Stimulated activated CD8-positive, alpha-beta memory T cell treated with anti-CD3 and anti-CD28 coated beads, Interleukin-4, amount 100 ng/mL, for 48 hours (primary cell): ENCODE measurements around the gene DLX4.

Experiments
- DNase-seq: peaks from one replicate; pipeline ENCODE4 v3.0.0-alpha.2; 2020

The DLX4 gene

GRCh38 chr17:49990921-49991320 is 21.9 kb downstream of the DLX4 start:
- no peak for DNase-seq

GRCh38 chr17:49991409-49991808 is 22.4 kb downstream of the DLX4 start:
- no peak for DNase-seq

DNA sequence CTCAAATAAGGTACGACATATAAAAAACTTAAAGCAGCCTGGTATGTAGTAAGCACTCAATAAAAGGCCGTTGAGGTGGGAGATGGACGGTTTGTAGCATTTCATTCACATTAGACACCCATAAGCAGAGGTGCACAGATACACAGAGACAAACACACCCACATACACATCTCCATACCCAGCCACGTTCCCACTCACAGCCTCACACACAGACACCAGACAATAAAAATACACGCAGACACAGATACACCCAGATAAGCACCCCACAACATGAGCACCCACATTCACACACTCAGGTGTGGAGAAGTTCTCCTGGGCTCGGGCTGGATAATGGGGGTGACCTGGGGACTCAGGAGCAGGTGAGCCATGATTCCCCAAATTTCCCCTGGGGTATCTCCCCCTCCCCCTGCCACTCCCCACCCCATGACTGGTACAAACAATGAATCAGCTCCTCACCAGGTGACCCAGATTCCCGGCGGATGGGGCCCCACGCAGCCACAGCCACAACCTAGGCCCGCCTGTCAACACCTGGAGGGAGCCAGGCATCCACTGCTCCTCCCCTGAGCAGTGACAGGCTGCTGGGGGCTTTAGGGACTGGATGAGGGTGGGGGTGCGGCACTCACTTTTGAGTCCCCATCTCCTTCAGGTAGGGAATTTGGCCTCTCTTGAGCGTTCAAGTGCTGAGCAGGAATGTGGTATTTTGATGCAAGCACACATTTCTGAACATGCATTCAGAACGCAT is 23.4 kb downstream of the DLX4 start:
- no peak for DNase-seq

GRCh38 chr17:49992933-49993422 is 24.0 kb downstream of the DLX4 start:
- DNase-seq = no peak

DNA sequence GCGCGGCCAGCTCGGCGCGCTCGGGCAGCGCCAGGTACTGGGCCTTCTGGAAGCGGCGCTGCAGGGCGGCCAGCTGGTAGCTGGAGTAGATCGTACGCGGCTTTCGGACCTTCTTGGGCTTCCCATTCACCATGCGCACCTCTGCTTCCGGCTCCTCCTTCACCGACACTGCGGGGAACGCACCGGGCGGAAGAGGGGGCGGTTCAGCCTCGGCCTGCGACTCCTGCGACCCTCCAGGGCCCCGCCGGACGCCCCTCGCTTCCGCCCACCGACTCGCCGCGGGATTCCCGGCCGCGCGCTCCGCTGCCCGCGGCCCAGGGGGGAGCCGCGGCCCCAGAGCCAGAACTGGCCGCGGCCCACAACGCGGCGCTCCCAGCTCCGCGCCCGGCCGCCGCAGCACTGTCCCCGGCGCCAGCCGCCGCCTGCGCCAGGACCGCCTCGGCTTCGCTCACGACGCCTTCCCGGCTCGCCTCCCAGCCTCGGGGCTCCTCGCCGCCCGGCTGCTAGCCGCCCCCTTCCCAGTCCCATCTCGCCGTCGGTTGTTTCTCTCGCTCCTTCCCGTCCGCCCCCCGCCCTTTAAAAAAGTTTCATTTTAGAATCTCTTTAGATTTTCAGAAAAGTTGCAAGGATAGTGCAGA is 24.6 kb downstream of the DLX4 start:
- peak; percentile 49 for DNase-seq

DNA sequence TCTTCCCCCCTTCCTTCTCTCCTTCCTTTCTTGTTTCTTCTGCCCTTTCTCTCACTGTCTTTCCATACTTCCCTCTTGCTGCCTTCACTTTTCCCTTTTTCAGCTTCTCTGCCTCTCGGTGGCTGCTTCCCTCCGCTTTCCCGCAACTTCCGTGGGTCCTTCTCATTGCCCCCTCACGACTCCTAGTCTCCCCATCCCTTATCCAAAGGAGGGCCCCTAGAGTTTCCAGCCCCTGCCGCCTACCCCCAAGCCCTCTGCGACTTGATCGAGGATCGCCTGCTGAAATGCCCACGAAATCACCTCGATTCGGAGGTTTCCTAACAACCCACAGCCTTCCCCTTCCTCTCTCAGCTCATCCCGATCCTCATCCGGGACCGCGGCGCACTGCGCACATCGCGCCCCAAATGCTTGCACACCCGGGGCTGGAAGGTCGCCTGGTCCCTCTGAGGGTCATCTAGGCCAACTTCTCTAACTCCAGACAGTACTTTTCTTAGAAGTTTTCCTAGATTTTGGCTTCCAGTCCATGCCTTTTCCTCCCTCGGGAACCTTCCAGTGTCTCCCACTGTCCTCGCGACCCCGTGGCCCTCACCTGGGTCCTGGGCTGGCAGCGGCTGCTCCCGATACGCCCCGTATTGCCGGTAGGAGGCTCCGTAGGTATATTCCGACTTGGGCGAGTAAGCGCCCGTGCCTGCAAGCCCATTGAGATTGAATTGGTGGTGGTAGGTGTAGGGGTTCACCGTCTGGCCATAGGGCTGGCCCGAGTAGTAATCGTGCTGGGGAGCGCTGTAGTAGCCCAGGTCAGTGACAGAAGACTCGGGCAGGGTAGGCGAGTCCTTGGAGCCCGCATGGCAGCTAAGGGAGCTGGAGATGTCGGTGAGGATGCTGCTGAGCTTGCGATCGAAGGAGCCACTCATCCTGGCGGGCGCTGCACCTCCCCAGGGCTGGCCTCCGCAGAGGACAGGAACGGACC is 25.4 kb downstream of the DLX4 start:
- DNase-seq = peak; percentile 33

GRCh38 chr17:49995055-49995738 is 26.2 kb downstream of the DLX4 start, which contains the start of gene DLX3:
Gene DLX3, minus strand, starts transcription at chr17:49995224. Its CDS starts 226 bp downstream, at chr17:49994998.
- peak; percentile 56 for DNase-seq

DNA sequence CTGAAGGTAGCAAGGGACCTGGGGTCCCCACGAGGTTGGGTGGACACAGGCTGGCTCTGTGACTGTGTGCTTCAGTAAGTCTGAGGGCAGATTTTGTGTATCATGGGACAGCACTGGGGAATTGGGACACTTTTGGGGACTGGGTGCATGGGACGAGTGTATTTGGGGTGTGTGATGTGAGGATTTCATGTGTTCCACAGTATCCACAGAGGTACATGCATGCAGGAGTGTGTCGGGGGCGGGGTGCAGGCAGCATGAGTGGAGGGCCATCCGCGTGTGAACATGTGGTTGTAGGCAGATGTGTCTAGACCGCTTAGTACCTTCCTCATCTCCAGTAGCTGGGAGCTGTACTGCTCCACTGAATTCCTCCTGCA is 27.1 kb downstream of the DLX4 start:
- no peak for DNase-seq

- peak; percentile 88 for DNase-seq
Observed at GRCh38 chr17:49996495-49997300, 27.7 kb downstream of the DLX4 start.

DNA sequence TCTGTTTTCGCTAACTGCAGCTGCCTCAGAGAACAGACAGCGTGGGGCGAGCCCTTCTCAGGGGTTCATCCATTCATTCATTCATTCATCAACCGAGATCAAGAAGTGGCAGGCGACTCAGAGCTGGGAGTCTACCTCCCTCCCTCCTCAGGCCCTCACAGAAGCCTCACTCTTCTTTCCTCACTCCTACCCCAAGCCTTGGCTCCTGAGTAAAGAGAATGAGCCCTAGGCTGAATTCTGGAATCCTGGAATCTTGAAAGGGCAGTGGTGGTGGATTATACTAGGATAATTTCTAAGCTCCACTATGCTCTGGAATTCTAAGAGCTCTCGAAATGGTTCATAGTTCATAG is 28.3 kb downstream of the DLX4 start:
- DNase-seq = no peak

- DNase-seq = peak; percentile 90
Observed at GRCh38 chr17:49997773-49998703, 29.0 kb downstream of the DLX4 start.

DNA sequence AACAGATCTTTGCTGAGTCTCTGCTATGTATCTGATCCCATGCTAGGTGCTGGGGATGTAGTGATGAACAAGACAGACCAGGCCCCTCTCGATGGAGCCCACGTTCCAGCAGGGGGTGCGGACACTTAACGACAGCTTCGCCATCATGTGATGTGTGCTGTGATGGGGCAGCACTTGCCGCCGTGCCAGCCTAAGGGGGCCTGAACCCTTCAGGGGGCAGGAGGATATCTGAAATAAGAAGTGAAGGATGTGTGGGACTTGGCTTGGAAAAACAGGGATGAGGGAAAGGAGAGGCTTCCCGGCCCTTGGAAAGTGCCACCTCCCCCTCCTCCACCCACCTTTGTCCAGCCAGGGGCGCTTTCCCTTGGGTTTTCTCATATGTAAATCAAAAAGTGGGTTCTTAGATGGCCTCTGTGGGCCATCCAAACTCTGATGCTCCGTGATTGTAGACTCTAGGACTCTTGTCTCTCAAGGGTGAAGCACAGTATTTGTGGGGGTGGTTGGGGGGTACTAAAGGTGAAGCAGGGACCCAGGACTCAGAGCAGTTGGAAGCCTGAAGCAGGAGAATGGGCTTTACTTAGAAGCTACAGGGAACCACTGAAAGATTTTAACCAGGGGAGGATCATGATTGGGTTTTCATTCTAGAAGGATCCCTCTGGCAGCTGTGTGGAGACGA is 30.0 kb downstream of the DLX4 start:
- DNase-seq = no peak

DNA sequence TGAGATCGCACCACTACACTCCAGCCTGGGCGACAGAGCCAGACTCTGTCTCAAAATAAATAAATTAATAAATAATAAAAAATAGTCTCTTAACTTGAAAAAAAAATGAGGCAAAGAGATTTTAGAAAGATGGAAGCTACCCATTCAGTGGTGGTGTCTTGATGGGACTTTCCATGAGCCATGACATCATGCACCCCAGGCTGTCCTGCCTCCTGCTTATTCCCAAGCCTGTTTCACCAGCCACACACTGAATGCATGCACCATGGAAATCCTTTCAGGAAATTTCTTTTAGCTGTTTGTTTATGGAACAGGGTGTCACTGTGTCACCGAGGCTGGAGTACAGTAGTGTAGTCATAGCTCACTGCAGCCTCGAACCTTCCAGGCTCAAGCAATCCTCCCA is 34.9 kb downstream of the DLX4 start:
- no peak for DNase-seq

- DNase-seq = no peak
Observed at GRCh38 chr17:50009282-50009681, 40.3 kb downstream of the DLX4 start.

- no peak for DNase-seq
Observed at GRCh38 chr17:50013079-50013478, 44.1 kb downstream of the DLX4 start.

GRCh38 chr17:50014471-50015088 is 45.6 kb downstream of the DLX4 start:
- DNase-seq = no peak

DNA sequence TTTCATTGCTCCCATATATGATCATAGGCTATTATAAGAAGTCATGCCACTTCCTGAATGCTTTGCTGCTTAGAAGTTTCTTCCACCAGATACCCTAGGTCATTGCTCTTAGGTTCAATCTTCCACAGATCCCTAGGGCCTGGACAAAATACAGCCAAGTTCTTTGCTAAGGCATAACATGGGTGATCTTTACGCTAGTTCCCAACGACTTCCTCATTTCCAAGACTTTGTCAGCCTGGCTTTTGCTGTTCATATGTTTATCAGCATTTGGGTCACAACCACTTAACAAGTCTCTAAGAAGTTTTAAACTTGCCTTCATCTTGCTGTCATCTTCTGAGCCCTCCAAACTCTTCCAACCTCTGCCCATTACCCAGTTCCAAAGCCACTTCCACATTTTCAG is 46.2 kb downstream of the DLX4 start:
- DNase-seq = no peak

DNA sequence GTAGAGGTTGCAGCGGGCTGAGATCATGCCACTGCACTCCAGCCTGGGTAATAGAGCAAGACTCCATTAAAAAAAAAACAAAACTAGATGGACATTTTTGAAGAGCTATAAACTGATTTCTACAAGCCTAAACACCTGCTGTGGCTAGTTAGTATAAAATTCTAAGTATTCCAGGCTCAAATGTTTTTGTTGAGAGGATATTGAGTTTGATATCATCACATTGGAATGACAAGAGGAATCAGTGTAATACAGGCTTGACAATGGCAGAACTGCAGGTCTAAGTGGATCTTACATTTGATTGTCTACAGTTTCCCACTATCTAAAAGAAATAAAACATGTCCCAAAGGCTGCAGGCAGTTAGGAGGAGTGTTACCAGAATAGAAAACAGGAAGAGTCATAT is 49.9 kb downstream of the DLX4 start:
- no peak for DNase-seq

DNA sequence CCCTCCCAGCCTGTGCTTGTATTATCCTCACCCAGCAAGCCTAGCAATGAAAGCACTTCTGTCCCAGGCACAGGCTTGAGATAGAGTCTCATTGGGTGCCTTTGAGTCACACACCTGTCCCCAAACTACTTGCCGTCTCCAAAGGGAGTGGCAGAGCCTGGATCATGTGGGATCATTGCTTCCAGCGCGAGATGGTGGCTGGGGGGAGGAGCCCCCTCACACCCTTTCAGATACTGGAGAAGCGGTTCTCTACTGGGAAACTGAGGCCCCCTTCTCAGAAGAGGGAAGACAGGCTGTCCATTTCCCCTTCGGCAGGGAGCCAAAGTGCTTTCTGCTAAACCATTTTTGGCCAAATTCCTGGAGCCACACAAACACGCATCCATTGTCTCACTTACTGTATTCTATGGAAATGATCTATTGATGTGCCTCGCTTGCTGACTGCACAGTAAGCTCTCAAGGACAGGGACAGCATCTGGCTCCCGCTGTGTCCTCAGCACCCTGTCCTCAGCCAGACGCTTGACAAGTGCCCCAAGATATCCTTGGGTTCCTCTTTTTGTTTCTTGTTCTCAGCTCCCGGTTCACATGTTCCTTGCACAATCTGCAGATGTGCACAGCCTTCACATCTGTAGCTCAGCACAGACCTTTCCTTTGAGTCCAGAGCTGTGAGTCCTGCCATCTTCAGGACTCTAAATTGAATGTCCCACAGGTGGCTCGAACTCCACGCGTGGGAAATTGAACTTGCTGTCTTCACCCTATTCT is 52.0 kb downstream of the DLX4 start:
- DNase-seq = no peak
